ENCODE measurements around the gene MRPL55.

GRCh38 chr1:228079013-228079412 lies 30.1 kb downstream of the MRPL55 start:
- TF ChIP-seq CTCF (IDR thresholded peaks at IDR 0.05; ENCODE audit: low read depth, low read length) (no peak), POLR2A (IDR thresholded peaks at IDR 0.05; ENCODE audit: extremely low read depth, insufficient read length) (no peak)
